Activated CD4-positive, alpha-beta T cell treated with anti-CD3 and anti-CD28 coated beads for 4 hours (primary cell): ENCODE measurements around the gene ANGEL1.

Source experiments
- DNase-seq, 2 donors: peaks; one replicate each; pipeline ENCODE4 v3.0.0-alpha.2; 2020

ANGEL1 gene

DNA sequence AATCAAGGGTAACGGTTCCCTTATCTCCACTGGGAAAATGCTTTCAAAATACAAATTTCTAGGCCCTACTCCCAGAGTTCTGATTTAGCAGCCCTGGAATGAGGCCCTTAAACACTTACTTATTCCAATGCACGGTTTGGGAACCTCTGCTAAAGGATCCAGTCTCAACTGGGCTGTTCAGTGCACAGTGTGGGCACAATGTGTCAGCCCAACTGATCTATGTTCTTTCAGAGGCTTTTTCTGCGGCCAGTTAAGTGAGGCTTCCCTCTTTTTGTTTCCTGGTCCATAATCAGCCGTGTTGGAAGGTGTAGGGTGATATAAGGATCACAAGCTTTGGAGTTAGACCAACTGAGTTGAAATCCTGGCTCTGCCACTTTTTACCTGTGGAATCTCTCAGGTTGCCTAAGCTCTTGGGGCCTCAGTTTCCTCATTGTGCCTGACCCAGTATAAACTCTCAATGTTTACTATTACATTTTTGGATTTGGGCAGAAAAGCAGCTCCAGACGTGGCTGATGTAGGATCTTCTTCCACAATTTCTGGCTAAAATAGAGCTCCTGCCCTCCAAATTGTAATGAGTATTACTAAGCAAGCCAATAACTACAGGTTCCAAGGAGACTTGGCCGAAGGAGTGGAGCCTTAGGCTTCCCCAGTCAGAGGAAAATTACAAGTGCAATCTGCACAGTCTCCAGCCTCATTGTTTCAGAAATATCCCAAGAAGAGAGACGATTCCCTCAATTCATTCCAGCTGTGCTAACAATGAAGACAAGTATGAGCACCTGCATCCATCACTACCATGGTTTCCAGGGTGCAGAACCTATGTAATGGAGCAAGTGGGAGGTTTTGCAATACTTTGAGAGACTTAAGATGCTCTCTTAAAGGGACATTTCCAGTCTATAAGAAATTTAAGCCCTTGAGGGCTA, 2.3 kb upstream of the ANGEL1 start:
- DNase-seq = no peak

- peak in 1 of 2 donors; percentile 9 for DNase-seq
Observed at GRCh38 chr14:76812093-76812421, 625 bp downstream of the ANGEL1 start.

- DNase-seq = no peak
Observed at GRCh38 chr14:76811561-76811960, 1.1 kb downstream of the ANGEL1 start.

DNA sequence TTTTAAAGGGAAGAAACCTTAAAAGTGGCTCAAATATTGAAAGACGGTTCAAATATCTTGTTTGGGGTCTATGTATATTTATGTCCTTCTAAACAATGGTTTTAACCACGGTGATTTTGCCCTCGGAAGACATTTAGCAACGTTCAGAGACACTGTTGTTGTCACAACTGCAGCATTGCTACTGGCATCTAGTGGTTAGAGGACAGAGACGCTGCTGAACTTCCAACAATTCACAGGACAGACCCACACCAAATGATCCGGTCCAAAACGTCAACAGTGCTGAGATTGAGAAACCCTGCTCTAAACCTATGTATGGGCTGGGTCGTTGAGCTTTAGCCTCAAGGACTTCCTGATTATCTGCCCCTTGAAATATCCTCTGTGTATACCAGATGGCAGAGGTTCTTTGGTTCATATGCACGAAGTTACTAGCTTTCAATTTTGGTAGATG, 1.7 kb downstream of the ANGEL1 start:
- DNase-seq = peak; percentile 14 to 19

- no peak for DNase-seq
Observed at GRCh38 chr14:76810525-76810924, 2.2 kb downstream of the ANGEL1 start.

DNA sequence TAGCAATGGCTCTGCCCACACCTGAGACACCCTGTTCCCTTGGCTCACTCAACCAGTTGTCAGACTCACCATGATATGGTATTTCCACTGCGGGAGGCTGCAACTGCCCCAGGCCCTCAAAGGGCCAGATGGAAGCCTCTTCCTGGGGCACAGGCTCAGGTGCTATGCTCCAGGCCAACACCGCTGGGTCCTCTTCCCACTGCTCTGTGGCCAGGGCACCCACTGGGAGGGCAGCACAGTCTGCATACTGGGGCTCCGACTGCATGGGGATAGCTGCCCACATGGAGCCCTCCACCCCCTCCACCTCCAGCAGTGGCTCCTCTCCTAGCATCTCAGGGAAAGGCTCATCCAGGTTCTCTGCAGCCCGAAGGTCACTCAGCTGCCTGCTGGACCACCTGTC, 3.7 kb downstream of the ANGEL1 start:
- no peak for DNase-seq

- DNase-seq = no peak
Observed at GRCh38 chr14:76808011-76808410, 4.7 kb downstream of the ANGEL1 start.

- DNase-seq = no peak
Observed at GRCh38 chr14:76806446-76806845, 6.2 kb downstream of the ANGEL1 start.

DNA sequence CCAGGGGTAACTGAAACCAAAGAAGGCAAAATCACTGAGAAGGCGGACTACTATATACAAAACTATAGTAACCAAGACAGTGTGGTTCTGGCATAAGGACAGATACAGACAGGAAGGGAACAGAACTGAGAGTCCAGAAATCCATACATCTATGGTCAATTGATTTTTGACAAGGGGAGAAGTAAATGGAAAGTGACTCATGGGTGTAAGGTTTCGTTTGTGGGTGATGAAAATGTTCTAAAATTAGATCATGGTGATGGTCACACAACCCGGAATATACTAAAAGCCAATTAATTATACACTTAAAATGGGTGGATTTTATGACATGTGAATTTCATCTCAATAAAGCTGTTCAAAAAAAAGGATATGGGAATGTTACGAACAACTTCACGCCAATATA, 18.7 kb downstream of the ANGEL1 start:
- no peak for DNase-seq

DNA sequence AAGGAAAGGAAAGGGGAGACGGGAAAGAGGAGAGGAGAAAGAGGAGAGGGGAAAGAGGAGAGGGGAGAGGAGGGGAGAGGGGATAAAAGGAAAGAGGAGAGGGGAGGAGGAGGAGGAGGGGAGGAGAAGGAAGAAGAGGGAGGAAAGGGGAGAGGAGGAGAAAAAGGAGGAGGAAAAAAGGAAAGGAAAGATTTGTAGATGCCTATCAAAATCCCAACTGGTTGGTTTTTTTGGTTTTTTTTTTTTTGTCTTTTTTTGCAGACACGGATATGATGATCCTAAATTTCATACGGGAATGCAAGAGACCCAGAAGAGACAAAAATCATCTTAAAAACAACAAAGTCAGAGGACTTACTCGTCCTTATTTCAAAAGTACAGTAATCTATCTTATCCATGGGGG, 19.4 kb downstream of the ANGEL1 start:
- DNase-seq = no peak

- DNase-seq = no peak
Observed at GRCh38 chr14:76792422-76792821, 20.3 kb downstream of the ANGEL1 start.

GRCh38 chr14:76786601-76787000, 26.1 kb downstream of the ANGEL1 start:
- no peak for DNase-seq

GRCh38 chr14:76784881-76785280, 27.8 kb downstream of the ANGEL1 start:
- DNase-seq = peak; percentile 46 to 62

DNA sequence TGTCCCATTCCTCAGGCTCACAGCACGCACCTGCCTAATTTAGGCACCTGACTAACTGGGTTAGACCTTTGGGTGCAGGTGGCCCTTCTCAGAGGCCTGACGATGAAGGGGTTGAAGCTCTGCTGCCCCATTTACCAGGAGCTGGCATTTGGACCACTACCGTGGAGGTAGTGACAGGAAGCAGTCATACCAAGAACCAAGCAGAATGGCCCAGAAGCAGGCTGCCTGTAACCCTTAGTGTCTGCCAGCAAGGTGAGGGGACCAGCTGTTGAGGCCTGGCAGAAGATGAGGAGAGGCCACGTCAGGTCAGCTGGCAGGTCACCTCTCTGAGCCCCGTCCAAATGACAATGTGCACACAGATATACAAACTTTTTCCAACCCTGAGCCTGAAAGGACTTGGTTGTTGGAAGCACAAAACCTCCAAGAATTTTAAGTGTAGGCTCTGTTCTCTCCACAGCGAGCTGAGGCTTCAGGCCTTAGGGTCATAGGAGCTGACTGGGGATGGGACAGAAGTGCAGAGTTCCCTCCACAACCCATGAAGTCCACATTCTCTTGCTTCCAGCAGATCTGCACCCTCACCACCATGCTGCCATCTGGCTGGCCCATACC, 28.3 kb downstream of the ANGEL1 start:
- no peak for DNase-seq

- no peak for DNase-seq
Observed at GRCh38 chr14:76782885-76783566, 29.7 kb downstream of the ANGEL1 start.

GRCh38 chr14:76782115-76782884, 30.4 kb downstream of the ANGEL1 start:
- no peak for DNase-seq

DNA sequence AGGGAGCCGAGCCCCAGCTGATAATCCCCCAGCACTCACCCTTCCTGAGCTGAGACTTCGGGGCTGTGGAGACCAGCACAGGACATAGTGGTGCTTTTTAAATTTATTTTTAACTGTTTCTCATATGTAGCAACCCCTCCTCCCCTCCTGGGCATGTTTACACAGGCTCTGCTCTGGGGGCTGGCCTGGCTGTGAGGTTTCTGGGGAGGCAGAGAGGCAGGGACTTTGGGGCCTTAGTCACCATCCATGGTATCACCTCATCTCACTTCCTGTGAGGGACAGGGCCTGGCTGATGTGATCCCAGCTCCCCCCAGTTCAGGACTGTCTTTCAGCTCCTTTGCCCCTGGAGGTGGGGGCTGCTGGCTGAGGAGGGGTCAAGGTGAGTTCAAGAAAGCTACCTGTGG, 31.0 kb downstream of the ANGEL1 start:
- no peak for DNase-seq

DNA sequence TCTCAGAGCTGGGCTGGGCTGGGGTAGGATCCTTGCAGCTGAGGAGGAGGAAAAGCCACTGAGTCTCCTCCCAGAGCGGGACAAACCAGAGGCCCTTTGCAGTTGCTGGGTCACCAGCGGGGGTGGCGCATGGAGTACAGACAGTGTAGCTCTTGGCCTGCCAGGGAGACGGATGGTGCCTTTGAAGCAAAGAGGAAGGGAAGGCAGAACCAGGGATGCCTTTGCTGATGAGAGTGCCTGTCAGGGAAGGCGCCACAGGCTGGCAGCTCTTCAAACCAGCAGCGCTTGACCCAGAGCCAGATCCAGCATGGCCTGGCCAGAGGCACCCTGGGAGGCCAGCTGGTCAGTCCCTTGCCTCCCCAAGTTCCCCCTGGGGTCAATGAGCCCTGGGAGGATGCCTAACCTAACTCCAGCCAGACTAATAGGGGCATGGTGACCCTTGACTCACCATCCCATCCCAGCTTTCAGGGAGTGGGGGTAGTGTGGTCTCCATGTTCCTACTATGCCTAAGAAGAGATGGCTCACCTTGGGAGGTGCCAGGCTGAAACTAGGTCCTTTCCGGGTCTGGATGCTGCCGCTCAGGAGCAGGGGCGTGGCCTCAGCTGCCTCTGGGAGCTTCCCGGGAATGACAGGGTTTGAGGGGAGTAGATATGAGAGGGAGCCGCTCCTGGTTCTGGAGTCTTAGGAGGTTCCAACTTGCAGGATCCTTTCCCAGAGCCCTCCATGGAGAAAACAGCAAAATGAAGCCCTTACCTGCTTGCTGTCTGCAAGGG, 31.6 kb downstream of the ANGEL1 start:
- DNase-seq = no peak

DNA sequence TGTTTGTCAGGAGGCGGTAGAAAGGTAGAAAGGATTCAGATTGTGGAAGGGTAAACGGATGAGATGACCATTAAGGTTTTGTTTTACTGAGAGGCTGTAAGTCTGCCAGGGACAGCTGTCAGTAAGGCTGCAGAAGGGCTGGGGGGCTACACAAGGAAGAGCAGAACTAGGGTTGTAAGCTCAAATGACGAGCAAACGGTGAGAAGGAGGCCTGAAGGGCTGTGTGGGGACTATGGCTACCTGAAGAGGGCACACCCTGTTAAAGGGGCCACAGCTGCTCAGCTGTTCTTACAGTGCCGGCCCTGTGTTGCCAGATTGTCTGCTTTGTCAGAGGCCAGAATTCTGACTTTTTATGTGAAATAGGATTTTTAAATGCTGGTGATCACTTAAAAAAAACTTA, 32.3 kb downstream of the ANGEL1 start:
- DNase-seq = no peak

DNA sequence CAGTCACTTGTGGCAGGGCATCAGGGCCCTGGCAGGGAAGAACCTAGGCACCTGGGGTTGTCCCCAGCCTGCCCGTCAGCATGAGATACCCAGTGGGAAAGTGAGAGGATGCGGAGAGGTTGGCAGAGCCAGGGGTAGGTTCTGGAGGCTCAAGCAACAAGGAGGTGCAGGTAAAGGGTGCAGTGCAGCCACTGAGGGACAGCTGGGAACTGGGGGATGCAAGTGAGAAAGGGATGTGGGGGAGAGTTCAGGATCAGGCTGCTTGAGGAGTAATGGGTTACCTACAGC, 32.7 kb downstream of the ANGEL1 start:
- no peak for DNase-seq

GRCh38 chr14:76779221-76780057, 33.2 kb downstream of the ANGEL1 start:
- no peak for DNase-seq
